GM18519 (cell line): ENCODE data around the gene FAF2.

Experiments
- ATAC-seq: cut with Tn5 transposase; IDR thresholded peaks from one replicate; pipeline ENCODE4 v1.9.1; 2021; ENCODE audit warnings: mild to moderate bottlenecking, moderate library complexity; ENCODE audit not compliant: unreplicated experiment, low FRiP score

Gene FAF2

GRCh38 chr5:176500511-176500910 is 52.3 kb downstream of the FAF2 start:
- ATAC-seq, result no peak

- no peak for ATAC-seq
Measured at GRCh38 chr5:176501333-176501732, 53.1 kb downstream of the FAF2 start.

GRCh38 chr5:176503496-176503895 is 55.3 kb downstream of the FAF2 start:
- no peak for ATAC-seq

GRCh38 chr5:176507911-176508310 is 59.7 kb downstream of the FAF2 start:
- no peak for ATAC-seq

- no peak for ATAC-seq
Measured at GRCh38 chr5:176508603-176509002, 60.4 kb downstream of the FAF2 start.

- no peak for ATAC-seq
Measured at GRCh38 chr5:176513788-176514187, 65.6 kb downstream of the FAF2 start.

GRCh38 chr5:176514244-176514950 is 66.2 kb downstream of the FAF2 start:
- ATAC-seq, result no peak

GRCh38 chr5:176515396-176515795 is 67.2 kb downstream of the FAF2 start:
- no peak for ATAC-seq

GRCh38 chr5:176517053-176517661 is 69.0 kb downstream of the FAF2 start:
- ATAC-seq, result no peak

GRCh38 chr5:176519810-176520720 is 71.9 kb downstream of the FAF2 start:
- no peak for ATAC-seq

- no peak for ATAC-seq
Measured at GRCh38 chr5:176521286-176521685, 73.1 kb downstream of the FAF2 start.

GRCh38 chr5:176521699-176522263 is 73.6 kb downstream of the FAF2 start:
- no peak for ATAC-seq

- ATAC-seq, result no peak
Measured at GRCh38 chr5:176524138-176524537, 76.0 kb downstream of the FAF2 start.

- no peak for ATAC-seq
Measured at GRCh38 chr5:176524987-176525386, 76.8 kb downstream of the FAF2 start.

GRCh38 chr5:176525677-176526076 is 77.5 kb downstream of the FAF2 start:
- no peak for ATAC-seq

- no peak for ATAC-seq
Measured at GRCh38 chr5:176526462-176526861, 78.3 kb downstream of the FAF2 start.

- no peak for ATAC-seq
Measured at GRCh38 chr5:176527246-176528222, 79.3 kb downstream of the FAF2 start.

- ATAC-seq, result no peak
Measured at GRCh38 chr5:176528301-176528700, 80.1 kb downstream of the FAF2 start.

GRCh38 chr5:176528761-176529115 is 80.6 kb downstream of the FAF2 start:
- ATAC-seq, result no peak
